SK-N-SH (cell line): ENCODE data around the gene RALBP1. TPM values are rescaled to one million over a fixed set of nuclear protein-coding genes. Genes with fewer than 3 reads are reported as not detected.

ENCODE experiments used
- CTCF ChIA-PET: fragments of 300-600, 350-600 bp; formaldehyde crosslinking; extraction: SDS; loops from one replicate; lab custom pipeline; 2021; lab: Yijun Ruan, JAX
- POLR2A ChIA-PET: fragments of 350-600 bp; sonication (Branson Sonifier 250); formaldehyde crosslinking; extraction: SDS; loops from one replicate; lab custom pipeline; 2020; ENCODE audit warnings: antibody characterized with exemption, inconsistent platforms; lab: Yijun Ruan, JAX
- DNase-seq: peaks from one replicate; pipeline ENCODE4 v3.0.0; 2012
- H2AFZ ChIP-seq: fragments of 200-600 bp; sonication (generic); 2 replicates; pipeline ENCODE4 v1.8.1; 2016; ENCODE audit warnings: antibody characterized with exemption, mild to moderate bottlenecking, low read depth
- H3F3A ChIP-seq: fragments of 200-600 bp; sonication (generic); replicated peaks from 2 replicates; pipeline ENCODE3; 2016; ENCODE audit warnings: antibody characterized with exemption, mild to moderate bottlenecking; ENCODE audit not compliant: insufficient read depth
- H3K27ac ChIP-seq, 2 experiments: fragments of 200-500 bp in 1 of 2; fragments of 200-600 bp in 1 of 2; sonication (Bioruptor generic) in 1 of 2; sonication (generic), shearing (Covaris generic) in 1 of 2; 2 replicates each; pipeline versions ENCODE4 v1.5.1 to v1.6.1; 2014 to 2016; ENCODE audit warnings: low read depth in 2 of 2, inconsistent platforms in 1 of 2, low read length in 1 of 2, mild to moderate bottlenecking in 1 of 2, mixed read lengths in 1 of 2
- H3K27me3 ChIP-seq: fragments of 200-600 bp; sonication (generic), shearing (Covaris generic); 2 replicates; pipeline ENCODE4 v1.6.1; 2016; ENCODE audit warnings: mixed run types; ENCODE audit not compliant: insufficient read depth
- H3K36me3 ChIP-seq, 2 experiments: fragments of 200-500 bp in 1 of 2; fragments of 200-600 bp in 1 of 2; sonication (Bioruptor generic) in 1 of 2; sonication (generic) in 1 of 2; replicated peaks in 1 of 2; 2 replicates each; pipeline versions ENCODE3 to v1.5.1; 2014 to 2016; ENCODE audit warnings: low read length in 1 of 2, mild to moderate bottlenecking in 1 of 2; ENCODE audit not compliant: insufficient read depth in 2 of 2, control insufficient read depth in 1 of 2
- H3K4me1 ChIP-seq, 2 experiments: fragments of 200-500 bp in 1 of 2; fragments of 200-600 bp in 1 of 2; sonication (Bioruptor generic) in 1 of 2; sonication (generic), shearing (Covaris generic) in 1 of 2; 2 replicates each; pipeline versions ENCODE4 v1.5.1 to v1.6.1; 2014 to 2016; ENCODE audit warnings: low read depth in 1 of 2, low read length in 1 of 2, mixed run types in 1 of 2; ENCODE audit not compliant: insufficient read depth in 2 of 2, control insufficient read depth in 1 of 2
- H3K4me2 ChIP-seq: fragments of 200-600 bp; sonication (generic), shearing (Covaris generic); 2 replicates; pipeline ENCODE4 v1.6.1; 2017; ENCODE audit warnings: mixed run types
- H3K4me3 ChIP-seq, 2 experiments: fragments of 200-500 bp in 1 of 2; fragments of 200-600 bp in 1 of 2; sonication (Bioruptor generic) in 1 of 2; sonication (generic), shearing (Covaris generic) in 1 of 2; 2 replicates each; pipeline versions ENCODE4 v1.5.1 to v1.8.1; 2014 to 2016; ENCODE audit warnings: low read depth in 2 of 2, inconsistent platforms in 1 of 2, low read length in 1 of 2, mild to moderate bottlenecking in 1 of 2, mixed read lengths in 1 of 2, moderate library complexity in 1 of 2
- H3K79me2 ChIP-seq: fragments of 200-600 bp; sonication (generic); 2 replicates; pipeline ENCODE4 v1.8.1; 2017; ENCODE audit warnings: mild to moderate bottlenecking; ENCODE audit not compliant: insufficient read depth
- H3K9ac ChIP-seq: fragments of 200-600 bp; sonication (generic); 2 replicates; pipeline ENCODE4 v1.6.1; 2017; ENCODE audit warnings: mixed run types
- H3K9me2 ChIP-seq: fragments of 200-600 bp; sonication (generic); 2 replicates; pipeline ENCODE4 v1.6.1; 2017; ENCODE audit warnings: mixed run types
- H3K9me3 ChIP-seq: fragments of 200-600 bp; sonication (generic); 2 replicates; pipeline ENCODE4 v1.6.1; 2017; ENCODE audit warnings: mixed run types, mild to moderate bottlenecking, moderate library complexity
- H4K20me1 ChIP-seq: fragments of 200-600 bp; sonication (generic); 2 replicates; pipeline ENCODE4 v1.6.1; 2017; ENCODE audit warnings: mild to moderate bottlenecking, mixed run types; ENCODE audit not compliant: insufficient read depth
- CTCF ChIP-seq: fragments of 200-600 bp; sonication (generic); IDR thresholded peaks from 2 replicates; pipeline ENCODE4 v1.6.1; 2017; ENCODE audit warnings: antibody characterized with exemption, mild to moderate bottlenecking, moderate library complexity
- EZH2phosphoT487 ChIP-seq: fragments of 200-600 bp; sonication (generic); IDR thresholded peaks from 2 replicates; pipeline ENCODE4 v1.6.1; 2017; ENCODE audit warnings: low read depth, mixed run types, mild to moderate bottlenecking, antibody characterized with exemption, moderate library complexity, borderline replicate concordance
- FOSL2 ChIP-seq: IDR thresholded peaks from 2 replicates; pipeline ENCODE4 v1.4.0; 2012; ENCODE audit warnings: low read depth, mild to moderate bottlenecking, moderate library complexity, borderline replicate concordance
- GATA2 ChIP-seq: sonication (generic); formaldehyde crosslinking; IDR thresholded peaks from 2 replicates; pipeline ENCODE4 v1.5.0; 2020; ENCODE audit warnings: mild to moderate bottlenecking, missing genetic modification reagents
- MEF2A ChIP-seq: IDR thresholded peaks from 2 replicates; pipeline ENCODE4 v1.4.0; 2012; ENCODE audit warnings: low read depth, borderline replicate concordance
- RCOR1 ChIP-seq: fragments of 150-350 bp; IDR thresholded peaks from 2 replicates; pipeline ENCODE4 v1.6.1; 2017; ENCODE audit warnings: antibody characterized with exemption, low read length
- TCF12 ChIP-seq: IDR thresholded peaks from 2 replicates; pipeline ENCODE4 v1.4.0; 2012
- WGBS: methylation state at CpG from one replicate; pipeline ENCODE4 v1.1.6; 2017; ENCODE audit warnings: low lambda C conversion rate; 5-methylcytosine and 5-hydroxymethylcytosine counted together
- polyA plus RNA-seq, 3 experiments: library from polyadenylated mRNA; depleted of rRNA; stranded (reverse); fragments of >200 nt; gene quantifications; 2 replicates each; pipeline ENCODE4 v1.2.3, GENCODE V29; 2012
- small RNA-seq, 7 experiments: library from RNA; depleted of rRNA; stranded (forward); fragments of <200 nt; gene quantifications; one replicate each; pipeline ENCODE3, GENCODE V24; 2012

RALBP1 gene
- polyA plus RNA-seq, 1 of the 3 experiments (the other 2 are of a cell fraction), result 43.8 TPM

DNA sequence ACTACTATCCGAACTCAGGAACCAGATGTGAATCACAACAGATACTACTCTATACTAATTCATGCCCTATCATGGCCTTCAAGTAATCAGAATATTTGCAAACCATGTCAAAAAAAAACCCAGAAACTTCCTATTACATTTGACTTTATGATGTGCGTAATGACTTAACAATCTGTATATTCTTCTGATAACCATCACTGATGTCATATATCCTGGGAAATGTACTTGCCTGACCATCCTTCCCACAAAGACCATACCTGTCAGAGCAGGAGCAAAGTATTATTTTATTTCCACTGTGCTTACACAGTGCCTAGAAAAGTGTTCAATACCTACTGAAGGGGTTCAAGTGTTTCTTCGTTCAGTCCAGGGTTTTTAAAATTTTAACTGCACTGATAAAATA is 111.5 kb downstream of the RALBP1 start:
- no peaks in the 10 kb centered on the region for H4K20me1 ChIP-seq
- no peak overlapping the region for H3K4me3 ChIP-seq
- WGBS, result 93% methylated on average over 3 of the region's 3 CpGs
- H3K4me1 ChIP-seq, result no peaks in the 10 kb centered on the region
- no peak overlapping the region for H3K4me2 ChIP-seq
- no peaks in the 10 kb centered on the region for H3K27me3 ChIP-seq
- DNase-seq, result no peak
- no peak overlapping the region for H3K27ac ChIP-seq
- ChIA-PET POLR2A (no interaction called here), CTCF (interaction anchor here (0.6 kb wide), 1 partner anchor 38 kb away, joined by 3 read pairs; no protein-coding TSS in a partner anchor)
- no peak overlapping the region for H3K9ac ChIP-seq
- peaks cover 64 to 87% of the 10 kb centered on the region in 2 experiments for H3K36me3 ChIP-seq
- peaks cover 71% of the 10 kb centered on the region for H3K79me2 ChIP-seq
- peaks cover 3% of the 10 kb centered on the region for H3F3A ChIP-seq
- TF ChIP-seq TCF12 (no peak), GATA2 (CRISPR knock-in tag) (no peak), MEF2A (no peak), RCOR1 (no peak), FOSL2 (no peak), EZH2phosphoT487 (no peak), CTCF (no peak)
- TF ChIP-seq, all 33 proteins: peak for 0
- Histone ChIP-seq H3K9me2 (no peaks in the 10 kb centered on the region), H2AFZ (no peak overlapping the region), H3K9me3 (no peaks in the 10 kb centered on the region)

Small RNA genes lying within 50 kb of the gene (small RNA-seq; reads per million reads assigned to genes)
- gene RNU2-27P, result 0 to 0.23 (median 0) reads per million in 7 experiments

Other genes starting within 250 kb of the RALBP1 start
- 44.0 and 52.0 TPM in 2 replicates for gene TWSG1, start 140.7 kb upstream of the RALBP1 start, polyA plus RNA-seq (2012; rRNA removed)
- 53.4 and 84.4 TPM in 2 replicates for gene PPP4R1, start 139.0 kb downstream of the RALBP1 start, polyA plus RNA-seq (2012; rRNA removed)
- gene RAB31, start 232.8 kb downstream of the RALBP1 start, polyA plus RNA-seq (2012; rRNA removed), result 22.4 and 23.0 TPM in 2 replicates